Esophagus (tissue), 2 donors: ENCODE results near the gene FZD2. TPM values are rescaled to one million over a fixed set of nuclear protein-coding genes. Genes with fewer than 3 reads are reported as not detected.
A peak's percentile ranks its signal among the peaks of the same experiment; 100 is the strongest.
"Not testable (repeated sequence)": the region's sequence is repeated elsewhere in the genome, so short reads cannot be mapped to it uniquely, and the experiment has no call there.

Source experiments
- H3K27ac ChIP-seq, 2 donors: one replicate each; pipeline ENCODE4 v1.5.1; 2013; ENCODE audit warnings: low read depth in 2 of 2, mild to moderate bottlenecking in 2 of 2, inconsistent platforms in 1 of 2, low read length in 1 of 2, moderate library complexity in 1 of 2
- H3K27me3 ChIP-seq, 2 donors: one replicate each; pipeline ENCODE4 v1.6.1; 2013; ENCODE audit warnings: low read length in 2 of 2, control low read depth in 1 of 2, mild to moderate bottlenecking in 1 of 2; ENCODE audit not compliant: insufficient read depth in 2 of 2, control insufficient read depth in 1 of 2
- H3K36me3 ChIP-seq, 2 donors: one replicate each; pipeline ENCODE4 v1.6.1; 2013; ENCODE audit warnings: low read length in 1 of 2; ENCODE audit not compliant: control insufficient read depth in 2 of 2, insufficient read depth in 2 of 2
- H3K4me1 ChIP-seq, 2 donors: one replicate each; pipeline ENCODE4 v1.6.1; 2013; ENCODE audit warnings: low read length in 1 of 2; ENCODE audit not compliant: control insufficient read depth in 2 of 2, insufficient read depth in 2 of 2
- H3K4me3 ChIP-seq, 2 donors: one replicate each; pipeline ENCODE4 v1.5.1; 2013; ENCODE audit warnings: low read length in 2 of 2, mild to moderate bottlenecking in 2 of 2, low read depth in 1 of 2, moderate library complexity in 1 of 2
- H3K9me3 ChIP-seq, 2 donors: one replicate each; pipeline ENCODE4 v1.6.1; 2013; ENCODE audit warnings: mild to moderate bottlenecking in 2 of 2, low read depth in 1 of 2, low read length in 1 of 2, moderate library complexity in 1 of 2; ENCODE audit not compliant: control insufficient read depth in 2 of 2, insufficient read depth in 1 of 2
- WGBS, 2 donors: extraction: QIAGEN DNeasy Blood & Tissue Kit; methylation state at CpG; one replicate each; pipeline ENCODE4 v1.1.7; 2013; 5-methylcytosine and 5-hydroxymethylcytosine counted together
- polyA plus RNA-seq, 2 donors: library from polyadenylated mRNA; stranded (reverse); fragments of 200-250 nt; gene quantifications; one replicate each; pipeline ENCODE4 v1.2.3, GENCODE V29; 2013
- donor health status: healthy with polysubstance abuse.
- donor health status: Bipolar disorder and iron deficiency.

FZD2 gene
- under 1 TPM; 0.37 to 0.54 TPM for polyA plus RNA-seq

- H3K27me3 ChIP-seq = no peaks in the 10 kb centered on the region
- peak within 1 kb of the TSS; percentile 53 to 58 for H3K4me3 ChIP-seq
- 1 to 2% methylated on average over 39 to 49 of the region's 49 CpGs for WGBS, 2 donors
Measured at GRCh38 chr17:44556832-44557606, at the start of gene FZD2. Gene FZD2, plus strand, starts transcription at chr17:44557484. Its CDS starts 205 bp downstream, at chr17:44557689.

GRCh38 chr17:44511241-44512134, 45.8 kb upstream of the FZD2 start:
- H3K4me1 ChIP-seq, H3K27me3 ChIP-seq, H3K27ac ChIP-seq, H3K36me3 ChIP-seq, H3K4me3 ChIP-seq, H3K9me3 ChIP-seq: not testable (repeated sequence)
- WGBS, 2 donors = 43 to 47% methylated on average over 14 of the region's 14 CpGs

More at GRCh38 chr17:44556832-44557606, at the start of gene FZD2:
- peak within 1 kb of the TSS in 1 of 2 donors; percentile 44 for H3K27ac ChIP-seq
- H3K4me1 ChIP-seq = peaks cover 0 to 8% of the 10 kb centered on the region in 2 donors
- no peaks in the 10 kb centered on the region for H3K36me3 ChIP-seq
- H3K9me3 ChIP-seq = no peaks in the 10 kb centered on the region

- WGBS, 2 donors = 53% methylated on average over 3 of the region's 3 CpGs
Measured at GRCh38 chr17:44518032-44518431, 39.3 kb upstream of the FZD2 start.

GRCh38 chr17:44522883-44523671, 34.2 kb upstream of the FZD2 start:
- no peak overlapping the region for H3K4me3 ChIP-seq
- H3K4me1 ChIP-seq = no peaks in the 10 kb centered on the region
- H3K36me3 ChIP-seq = no peaks in the 10 kb centered on the region
- 61 to 63% methylated on average over 14 of the region's 14 CpGs for WGBS, 2 donors
- H3K27ac ChIP-seq = no peak overlapping the region
- no peaks in the 10 kb centered on the region for H3K9me3 ChIP-seq
- no peaks in the 10 kb centered on the region for H3K27me3 ChIP-seq

More at GRCh38 chr17:44518032-44518431, 39.3 kb upstream of the FZD2 start:
- H3K4me3 ChIP-seq = no peak overlapping the region
- no peaks in the 10 kb centered on the region for H3K36me3 ChIP-seq
- no peaks in the 10 kb centered on the region for H3K9me3 ChIP-seq
- no peaks in the 10 kb centered on the region for H3K27me3 ChIP-seq
- no peak overlapping the region for H3K27ac ChIP-seq
- H3K4me1 ChIP-seq = no peaks in the 10 kb centered on the region

GRCh38 chr17:44523672-44523972, 33.7 kb upstream of the FZD2 start:
- Histone ChIP-seq H3K27ac (no peak overlapping the region), H3K4me1 (no peaks in the 10 kb centered on the region), H3K27me3 (no peaks in the 10 kb centered on the region), H3K9me3 (no peaks in the 10 kb centered on the region), H3K36me3 (no peaks in the 10 kb centered on the region), H3K4me3 (no peak overlapping the region)
- WGBS, 2 donors = 74% methylated on average over 3 of the region's 3 CpGs

GRCh38 chr17:44527102-44527501, 30.2 kb upstream of the FZD2 start:
- no peaks in the 10 kb centered on the region for H3K27me3 ChIP-seq
- H3K27ac ChIP-seq = no peak overlapping the region
- 94 to 98% methylated on average over 1 of the region's 1 CpG for WGBS, 2 donors
- no peaks in the 10 kb centered on the region for H3K36me3 ChIP-seq
- H3K4me3 ChIP-seq = no peak overlapping the region
- H3K4me1 ChIP-seq = no peaks in the 10 kb centered on the region
- H3K9me3 ChIP-seq = no peaks in the 10 kb centered on the region

GRCh38 chr17:44527954-44528353, 29.3 kb upstream of the FZD2 start:
- Histone ChIP-seq H3K36me3 (no peaks in the 10 kb centered on the region), H3K4me3 (no peak overlapping the region), H3K27ac (no peak overlapping the region), H3K4me1 (no peaks in the 10 kb centered on the region), H3K27me3 (no peaks in the 10 kb centered on the region), H3K9me3 (no peaks in the 10 kb centered on the region)
- WGBS, 2 donors = 94 to 95% methylated on average over 27 to 28 of the region's 28 CpGs

- Histone ChIP-seq H3K9me3 (no peaks in the 10 kb centered on the region), H3K27me3 (no peaks in the 10 kb centered on the region), H3K4me1 (peaks cover 0 to 4% of the 10 kb centered on the region in 2 donors), H3K36me3 (no peaks in the 10 kb centered on the region), H3K4me3 (no peak overlapping the region), H3K27ac (no peak overlapping the region)
- WGBS, 2 donors = 69 to 88% methylated on average over 3 of the region's 3 CpGs
Measured at GRCh38 chr17:44529864-44530263, 27.4 kb upstream of the FZD2 start.

GRCh38 chr17:44530896-44531418, 26.3 kb upstream of the FZD2 start:
- Histone ChIP-seq H3K27ac (no peak overlapping the region), H3K27me3 (no peaks in the 10 kb centered on the region), H3K9me3 (no peaks in the 10 kb centered on the region), H3K4me1 (peaks cover 0 to 4% of the 10 kb centered on the region in 2 donors), H3K36me3 (no peaks in the 10 kb centered on the region), H3K4me3 (no peak overlapping the region)
- 75 to 81% methylated on average over 7 of the region's 7 CpGs for WGBS, 2 donors
